Glutamatergic neuron (in vitro differentiated cells): Measurements from ENCODE around the gene NTSR1. TPM values are rescaled to one million over a fixed set of nuclear protein-coding genes. Genes with fewer than 3 reads are reported as not detected.
A peak's percentile ranks its signal among the peaks of the same experiment; 100 is the strongest.

Experiments
- DNase-seq: peaks from one replicate; pipeline ENCODE4 v3.0.0; 2022
- H3K27ac Mint-ChIP-seq: one replicate; pipeline ENCODE4 v1.8.0; 2020; ENCODE audit warnings: mild to moderate bottlenecking, mixed read lengths, inconsistent platforms; ENCODE audit not compliant: unreplicated experiment
- H3K27me3 Mint-ChIP-seq: one replicate; pipeline ENCODE4 v1.8.0; 2020; ENCODE audit warnings: mild to moderate bottlenecking, moderate library complexity, mixed read lengths, inconsistent platforms; ENCODE audit not compliant: unreplicated experiment
- H3K36me3 Mint-ChIP-seq: one replicate; pipeline ENCODE4 v1.8.0; 2020; ENCODE audit warnings: mild to moderate bottlenecking, mixed read lengths, inconsistent platforms; ENCODE audit not compliant: unreplicated experiment
- H3K4me1 Mint-ChIP-seq: one replicate; pipeline ENCODE4 v1.8.0; 2020; ENCODE audit warnings: mild to moderate bottlenecking, low read depth, mixed read lengths, inconsistent platforms; ENCODE audit not compliant: unreplicated experiment
- H3K4me3 Mint-ChIP-seq: one replicate; pipeline ENCODE4 v1.8.0; 2020; ENCODE audit warnings: mild to moderate bottlenecking, mixed read lengths, inconsistent platforms; ENCODE audit not compliant: unreplicated experiment
- H3K9me3 Mint-ChIP-seq: one replicate; pipeline ENCODE4 v1.8.0; 2020; ENCODE audit warnings: mild to moderate bottlenecking, moderate library complexity, mixed read lengths, inconsistent platforms; ENCODE audit not compliant: unreplicated experiment
- CTCF ChIP-seq: fragments of 200-600 bp; sonication (generic); IDR thresholded peaks from one replicate; pipeline ENCODE4 v1.5.0; 2021; ENCODE audit not compliant: partially characterized antibody, unreplicated experiment
- total RNA-seq: library from RNA; stranded (reverse); fragmentation: NEBNext Ultra II Directional; extraction: Animal tissue kit (Norgen Biotek cat#: 25700); gene quantifications from one replicate; pipeline ENCODE4 v1.2.1, GENCODE V29; 2021; ENCODE audit not compliant: unreplicated experiment

The NTSR1 gene
- total RNA-seq, 1 donor from 2014 or later: 4.0 TPM

- no peaks in the 10 kb centered on the region for H3K36me3 Mint-ChIP-seq
- H3K27ac Mint-ChIP-seq: no peak overlapping the region
- DNase-seq: peak; percentile 11
- peaks cover 2% of the 10 kb centered on the region for H3K9me3 Mint-ChIP-seq
- H3K27me3 Mint-ChIP-seq: peaks cover 5% of the 10 kb centered on the region
- no peak for TF ChIP-seq CTCF
- no peak overlapping the region for H3K4me3 Mint-ChIP-seq
- peaks cover 18% of the 10 kb centered on the region for H3K4me1 Mint-ChIP-seq
Observed at GRCh38 chr20:62765432-62766070, 56.9 kb downstream of the NTSR1 start.

GRCh38 chr20:62766071-62766450, 57.4 kb downstream of the NTSR1 start:
- H3K9me3 Mint-ChIP-seq: peaks cover 2% of the 10 kb centered on the region
- no peak for TF ChIP-seq CTCF
- no peak overlapping the region for H3K4me3 Mint-ChIP-seq
- H3K27ac Mint-ChIP-seq: no peak overlapping the region
- peaks cover 5% of the 10 kb centered on the region for H3K27me3 Mint-ChIP-seq
- H3K36me3 Mint-ChIP-seq: no peaks in the 10 kb centered on the region
- peaks cover 18% of the 10 kb centered on the region for H3K4me1 Mint-ChIP-seq
- peak; percentile 2 for DNase-seq

GRCh38 chr20:62766716-62767115, 58.1 kb downstream of the NTSR1 start:
- Mint-ChIP-seq H3K4me1 (peaks cover 18% of the 10 kb centered on the region), H3K27me3 (peaks cover 5% of the 10 kb centered on the region), H3K4me3 (no peak overlapping the region), H3K36me3 (no peaks in the 10 kb centered on the region), H3K27ac (peak overlapping the region; percentile 48), H3K9me3 (peaks cover 4% of the 10 kb centered on the region)
- peak; percentile 7 for DNase-seq
- TF ChIP-seq CTCF: no peak

GRCh38 chr20:62768234-62768546, 59.6 kb downstream of the NTSR1 start:
- H3K27me3 Mint-ChIP-seq: peaks cover 13% of the 10 kb centered on the region
- DNase-seq: no peak
- no peak for TF ChIP-seq CTCF
- H3K4me1 Mint-ChIP-seq: peaks cover 26% of the 10 kb centered on the region
- H3K27ac Mint-ChIP-seq: peak overlapping the region; percentile 12
- no peak overlapping the region for H3K4me3 Mint-ChIP-seq
- H3K9me3 Mint-ChIP-seq: peaks cover 4% of the 10 kb centered on the region
- H3K36me3 Mint-ChIP-seq: no peaks in the 10 kb centered on the region

- peaks cover 15% of the 10 kb centered on the region for H3K27me3 Mint-ChIP-seq
- H3K9me3 Mint-ChIP-seq: peaks cover 4% of the 10 kb centered on the region
- peaks cover 29% of the 10 kb centered on the region for H3K4me1 Mint-ChIP-seq
- peak overlapping the region; percentile 86 for H3K27ac Mint-ChIP-seq
- no peak overlapping the region for H3K4me3 Mint-ChIP-seq
- no peak for TF ChIP-seq CTCF
- H3K36me3 Mint-ChIP-seq: no peaks in the 10 kb centered on the region
- peak; percentile 27 for DNase-seq
Observed at GRCh38 chr20:62768551-62769287, 60.1 kb downstream of the NTSR1 start.
